HG02981 (cell line): ENCODE measurements around the gene HGFAC.

Source experiments
- ATAC-seq: cut with Tn5 transposase; IDR thresholded peaks from one replicate; pipeline ENCODE4 v1.9.1; 2021; ENCODE audit warnings: mild to moderate bottlenecking, moderate library complexity; ENCODE audit not compliant: unreplicated experiment

HGFAC gene

GRCh38 chr4:3423952-3424351 lies 17.8 kb upstream of the HGFAC start:
- no peak for ATAC-seq

DNA sequence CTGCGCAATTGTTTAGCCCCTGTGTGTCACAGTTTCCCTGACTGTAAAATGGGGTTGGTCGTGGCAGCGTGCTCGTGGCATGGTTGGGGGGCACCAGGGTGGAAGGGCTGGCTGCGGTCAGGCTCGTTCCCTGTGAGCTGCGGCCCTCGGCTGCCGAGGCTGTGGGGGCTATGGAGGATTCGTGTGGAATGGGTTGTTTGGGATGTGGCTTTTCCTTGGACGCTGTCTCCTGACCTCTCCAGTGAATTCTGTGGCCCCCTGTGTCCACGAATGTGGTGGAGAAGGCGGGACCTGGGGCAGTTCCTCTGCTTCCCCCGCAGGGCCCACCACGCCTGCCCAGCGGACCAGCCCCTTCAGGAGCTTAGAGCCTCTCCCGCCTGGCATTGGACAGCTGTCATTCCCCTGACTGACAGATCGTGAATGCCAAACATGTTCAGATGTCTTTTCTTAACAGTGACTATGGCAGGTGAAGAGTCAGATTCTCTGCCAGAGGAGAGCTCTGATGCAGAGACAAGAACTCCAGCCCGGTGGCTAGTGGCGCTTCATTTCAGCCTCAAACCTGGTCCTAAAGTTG lies 17.2 kb upstream of the HGFAC start:
- ATAC-seq, result no peak

GRCh38 chr4:3426465-3427133 lies 15.2 kb upstream of the HGFAC start:
- ATAC-seq, result no peak

DNA sequence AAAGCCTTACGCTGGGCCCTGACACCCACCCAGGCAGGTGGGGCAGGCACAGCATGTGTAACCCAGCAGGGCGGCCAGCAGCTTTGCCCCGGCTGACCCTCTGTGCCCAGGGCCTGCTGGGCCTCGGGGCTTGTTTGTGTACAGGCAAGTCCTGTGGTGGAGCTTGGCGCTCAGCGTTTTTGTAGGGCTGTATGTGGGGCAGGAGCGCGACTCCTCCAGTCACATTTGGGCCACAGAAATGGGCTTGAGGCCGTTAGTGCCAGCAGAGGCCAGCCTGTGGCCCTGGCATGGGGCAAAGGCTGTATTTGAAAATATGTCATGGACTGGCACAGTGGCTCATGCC lies 14.7 kb upstream of the HGFAC start:
- ATAC-seq, result no peak

DNA sequence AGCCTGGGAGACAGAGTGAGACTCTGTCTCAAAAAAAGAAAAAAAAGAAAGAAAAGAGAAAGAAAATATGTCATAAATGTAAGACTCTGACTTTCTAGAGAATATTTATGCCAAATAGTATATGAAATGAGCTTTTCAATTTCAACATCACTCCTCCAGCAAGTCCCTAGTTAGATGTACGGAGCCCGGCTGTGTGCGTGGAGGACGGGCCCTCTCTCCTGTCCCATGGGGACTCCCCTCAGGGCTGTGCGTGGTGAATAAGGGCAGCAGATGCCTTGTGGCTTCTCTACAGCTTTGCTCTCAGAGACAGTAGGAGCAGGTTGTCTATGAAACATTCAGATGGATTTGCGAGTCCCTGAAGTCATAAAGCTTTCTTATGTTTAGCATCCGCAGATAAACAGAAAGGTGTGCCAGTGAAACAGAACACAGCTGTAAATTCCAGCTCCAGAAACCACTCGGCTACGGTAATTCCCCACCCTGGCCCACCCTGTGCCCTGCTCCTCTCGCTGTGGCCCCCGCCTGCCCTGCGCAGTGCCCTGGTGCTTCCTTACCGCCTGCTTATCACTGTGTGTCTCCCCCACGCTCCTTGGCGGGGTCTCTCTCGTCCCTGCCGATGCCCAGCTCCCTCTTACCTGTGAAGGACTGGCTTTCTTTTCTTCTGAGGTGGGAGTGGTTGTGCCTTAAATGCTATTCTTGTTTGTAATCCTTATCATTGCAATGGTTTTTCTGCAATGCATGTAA lies 13.9 kb upstream of the HGFAC start:
- no peak for ATAC-seq

DNA sequence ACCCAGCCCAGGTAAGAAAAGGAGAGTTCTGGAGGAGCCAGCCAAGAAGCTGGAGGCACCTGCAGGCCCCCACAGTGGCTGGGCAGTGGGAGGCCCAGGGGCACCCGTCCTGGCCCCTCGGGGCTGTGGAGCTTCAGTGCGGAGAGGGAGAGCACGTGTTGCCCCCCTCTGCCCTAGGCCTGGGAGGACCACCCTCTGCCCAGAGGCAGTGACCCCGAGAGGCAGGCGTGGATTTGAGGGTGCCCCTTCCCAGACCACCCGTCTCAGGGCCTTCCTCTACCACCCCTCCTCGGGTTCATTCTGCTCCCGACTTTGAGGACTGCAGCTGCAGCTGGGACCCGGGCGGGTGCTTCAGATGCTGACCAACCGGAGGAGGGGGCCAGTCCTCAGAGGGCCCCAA lies 12.1 kb upstream of the HGFAC start:
- no peak for ATAC-seq

GRCh38 chr4:3430524-3430923 lies 11.2 kb upstream of the HGFAC start:
- no peak for ATAC-seq

DNA sequence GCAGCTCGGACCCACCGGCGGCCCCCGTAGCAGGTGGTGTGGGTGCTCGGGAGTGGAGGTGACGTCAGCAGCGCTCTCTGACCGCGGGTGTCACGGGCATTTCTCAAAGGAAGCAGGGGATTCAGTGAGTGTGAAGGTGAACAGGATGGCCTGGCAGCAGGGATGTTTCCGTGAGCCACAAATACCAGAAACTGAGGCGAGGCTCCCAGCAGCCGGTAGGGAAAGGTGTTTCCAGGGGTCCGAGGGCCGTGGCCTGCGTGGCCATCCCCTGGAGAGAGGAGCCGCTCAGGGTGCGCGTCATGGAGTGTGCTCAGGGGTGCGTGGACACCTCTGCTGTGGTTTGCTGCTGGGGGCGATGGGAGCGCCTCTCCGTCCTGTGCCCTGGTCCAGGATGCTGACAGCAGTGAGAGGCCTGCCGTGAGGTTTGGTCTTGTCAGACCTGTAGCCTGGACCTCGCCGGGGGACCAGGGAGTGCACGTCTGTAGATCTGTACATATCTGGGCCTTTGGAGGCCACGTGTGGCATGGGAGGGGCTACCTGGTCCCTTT lies 10.2 kb upstream of the HGFAC start:
- no peak for ATAC-seq

DNA sequence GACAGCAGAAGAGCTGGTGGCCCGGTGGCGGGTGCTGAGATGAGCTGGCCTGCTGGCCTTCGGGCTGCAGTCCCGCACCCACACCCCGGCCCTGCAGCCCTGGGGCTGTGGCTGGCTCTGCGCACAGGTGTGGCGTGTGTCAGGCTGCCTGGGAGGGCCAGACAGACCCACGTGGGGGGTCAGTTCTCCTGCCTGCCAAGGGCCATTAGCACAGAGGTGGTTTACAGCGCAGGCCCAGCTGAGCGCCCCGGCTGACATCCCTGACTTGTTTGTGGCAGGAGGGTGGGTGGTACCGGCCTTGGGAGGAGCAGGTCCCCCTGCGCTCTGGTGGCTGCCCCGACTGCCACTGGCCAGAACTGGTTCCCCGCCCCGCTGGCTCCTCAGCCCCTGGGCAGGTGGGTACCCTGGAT lies 9.4 kb upstream of the HGFAC start:
- ATAC-seq, result no peak

- ATAC-seq, result no peak
These were observed 8.5 kb upstream of the HGFAC start for GRCh38 chr4:3433138-3433869.

DNA sequence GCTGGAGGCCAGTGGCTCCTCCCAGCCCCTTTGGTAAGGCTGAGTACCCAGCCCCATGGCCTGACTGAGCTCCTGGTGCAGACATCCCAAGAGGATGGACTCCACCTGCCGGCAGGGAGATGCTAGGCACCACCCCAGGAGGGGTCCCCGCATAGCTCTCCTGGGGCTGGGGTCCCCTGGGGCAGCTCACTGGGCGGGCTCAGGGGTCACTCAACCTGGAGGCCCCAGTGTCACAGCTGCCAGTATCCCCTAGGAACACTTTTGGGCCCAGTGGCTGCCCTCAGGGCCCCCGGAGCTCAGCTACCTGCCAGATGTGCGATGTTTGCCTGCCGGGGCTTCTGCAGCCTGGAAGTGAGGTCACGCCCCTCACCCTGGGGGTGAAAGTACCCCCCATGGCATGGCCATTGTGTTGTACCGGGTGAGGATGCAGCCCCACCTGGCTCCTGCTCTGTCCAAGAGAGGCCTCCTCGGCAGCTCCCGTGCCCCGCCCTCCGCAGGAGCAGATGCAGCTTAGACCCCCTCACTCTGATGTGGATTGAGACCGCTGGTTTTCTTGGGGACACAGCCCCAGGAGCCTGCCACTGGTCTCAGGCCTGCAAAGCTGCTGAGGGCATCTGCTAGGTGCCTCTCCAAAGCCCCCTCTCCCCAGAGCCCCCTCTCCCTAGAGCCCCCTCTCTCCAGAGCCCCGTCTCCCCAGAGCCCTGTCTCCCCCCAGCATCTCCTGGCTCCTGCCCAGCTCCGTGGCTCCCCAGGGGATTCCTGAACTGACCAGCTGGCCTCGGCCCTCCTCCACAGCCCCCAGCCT lies 6.7 kb upstream of the HGFAC start:
- no peak for ATAC-seq

GRCh38 chr4:3435686-3435956 lies 6.1 kb upstream of the HGFAC start:
- no peak for ATAC-seq

GRCh38 chr4:3436048-3436797 lies 5.5 kb upstream of the HGFAC start:
- no peak for ATAC-seq

GRCh38 chr4:3436798-3437581 lies 4.8 kb upstream of the HGFAC start:
- no peak for ATAC-seq

DNA sequence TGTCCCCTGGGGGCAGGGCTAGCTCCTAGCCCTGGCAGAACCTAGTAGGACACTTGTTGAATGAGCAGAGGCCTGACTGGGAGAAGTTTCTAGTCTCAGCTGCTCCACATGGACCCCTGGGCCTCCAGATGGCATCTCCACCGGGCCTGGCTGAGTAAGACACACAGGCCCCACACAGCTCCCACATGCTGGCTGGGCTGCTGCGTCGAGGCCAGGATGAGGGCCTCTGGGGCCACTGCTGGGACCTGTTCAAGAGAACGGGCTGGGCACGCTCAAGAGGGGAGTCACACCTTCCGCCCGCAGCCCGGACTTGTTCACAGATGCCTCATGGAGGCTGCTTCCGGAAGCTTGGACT lies 4.2 kb upstream of the HGFAC start:
- no peak for ATAC-seq

DNA sequence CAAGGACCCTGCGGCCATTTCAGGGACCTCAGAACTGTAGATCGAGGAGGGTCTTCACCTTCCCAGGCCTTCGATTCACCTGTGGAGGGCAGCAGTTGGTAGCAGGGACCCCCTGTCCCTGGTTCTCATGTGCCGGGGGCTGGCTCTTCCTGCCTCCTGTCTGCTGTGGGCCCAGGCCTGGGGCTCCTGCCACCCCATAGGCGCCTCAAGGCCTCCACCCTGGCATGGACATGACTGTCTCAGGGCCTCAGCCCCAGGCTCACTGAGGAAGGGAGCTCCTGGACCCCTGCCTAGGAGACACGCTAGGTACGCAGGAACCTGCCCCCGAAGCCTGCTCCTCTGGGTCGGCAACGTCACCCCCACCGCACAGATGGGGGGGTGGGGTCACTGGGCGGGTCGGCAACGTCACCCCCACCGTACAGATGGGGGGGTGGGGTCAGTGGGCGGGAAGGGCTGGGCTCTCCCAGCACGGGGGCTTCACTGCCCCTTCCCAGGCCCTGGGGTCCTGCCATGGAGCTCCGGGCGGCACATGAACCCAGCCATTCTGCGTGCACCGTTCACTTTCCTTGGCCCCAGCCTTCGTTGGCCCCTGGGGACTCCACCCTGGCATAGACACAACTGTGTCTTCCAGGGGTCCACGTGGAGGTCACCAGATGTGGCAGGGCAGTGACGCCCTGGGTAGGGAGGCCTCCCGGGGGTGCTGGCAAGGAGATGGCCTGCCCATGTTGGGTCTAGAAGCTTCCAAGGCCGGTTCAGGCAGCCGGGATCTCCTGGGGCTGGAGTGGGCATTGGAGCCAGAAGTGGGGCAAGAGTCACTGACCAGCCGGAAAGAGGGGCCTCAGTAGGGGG lies 3.5 kb upstream of the HGFAC start:
- ATAC-seq, result no peak

DNA sequence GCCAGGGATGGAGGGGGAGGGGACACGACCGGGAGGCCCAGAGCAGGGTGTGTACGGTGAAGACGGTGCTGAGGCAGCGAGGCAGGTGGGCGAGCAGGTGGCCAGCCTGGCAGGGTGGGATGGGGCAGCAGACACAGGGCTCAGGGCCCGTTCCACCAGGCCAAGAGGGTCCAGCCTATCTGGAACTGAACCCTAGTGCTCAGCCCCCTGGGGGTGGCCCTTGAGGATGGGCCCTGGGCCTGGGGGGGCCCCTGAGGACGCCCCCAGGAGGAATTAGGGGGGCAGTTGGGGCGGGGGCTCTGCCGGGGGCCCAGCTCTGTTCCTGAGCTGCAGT lies 3.0 kb upstream of the HGFAC start:
- no peak for ATAC-seq

GRCh38 chr4:3439391-3439790 lies 2.4 kb upstream of the HGFAC start:
- ATAC-seq, result no peak

DNA sequence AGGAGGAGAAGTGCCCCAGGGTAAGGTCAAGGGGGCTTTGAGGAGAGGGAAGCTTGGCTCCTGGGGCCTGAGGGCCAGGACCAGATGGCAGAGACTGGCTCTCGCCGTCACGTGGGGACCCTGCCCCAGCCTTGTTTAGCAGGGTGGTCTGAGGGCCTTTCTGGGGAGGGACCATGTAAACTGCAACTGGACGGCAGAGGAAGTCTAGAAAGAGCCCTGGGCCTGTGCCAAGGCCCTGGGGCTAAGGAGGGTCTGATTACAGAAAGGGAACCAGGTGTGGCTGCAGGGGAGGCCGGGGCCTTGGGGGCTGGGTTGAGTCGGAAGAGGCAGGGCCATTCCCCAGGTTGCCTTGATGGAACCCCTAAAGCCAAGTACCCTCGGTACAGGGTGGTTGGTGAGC lies 1.8 kb upstream of the HGFAC start:
- no peak for ATAC-seq
